GM12892 (cell line): ENCODE measurements around the gene RFFL.

Experiments used
- POLR2A ChIP-seq: IDR thresholded peaks from 2 replicates; pipeline ENCODE4 v1.6.1; 2011; ENCODE audit warnings: low read depth, low read length, control low read depth
- POLR2AphosphoS5 ChIP-seq: IDR thresholded peaks from 2 replicates; pipeline ENCODE4 v1.6.1; 2011; ENCODE audit warnings: low read depth, low read length, control low read depth

DNA sequence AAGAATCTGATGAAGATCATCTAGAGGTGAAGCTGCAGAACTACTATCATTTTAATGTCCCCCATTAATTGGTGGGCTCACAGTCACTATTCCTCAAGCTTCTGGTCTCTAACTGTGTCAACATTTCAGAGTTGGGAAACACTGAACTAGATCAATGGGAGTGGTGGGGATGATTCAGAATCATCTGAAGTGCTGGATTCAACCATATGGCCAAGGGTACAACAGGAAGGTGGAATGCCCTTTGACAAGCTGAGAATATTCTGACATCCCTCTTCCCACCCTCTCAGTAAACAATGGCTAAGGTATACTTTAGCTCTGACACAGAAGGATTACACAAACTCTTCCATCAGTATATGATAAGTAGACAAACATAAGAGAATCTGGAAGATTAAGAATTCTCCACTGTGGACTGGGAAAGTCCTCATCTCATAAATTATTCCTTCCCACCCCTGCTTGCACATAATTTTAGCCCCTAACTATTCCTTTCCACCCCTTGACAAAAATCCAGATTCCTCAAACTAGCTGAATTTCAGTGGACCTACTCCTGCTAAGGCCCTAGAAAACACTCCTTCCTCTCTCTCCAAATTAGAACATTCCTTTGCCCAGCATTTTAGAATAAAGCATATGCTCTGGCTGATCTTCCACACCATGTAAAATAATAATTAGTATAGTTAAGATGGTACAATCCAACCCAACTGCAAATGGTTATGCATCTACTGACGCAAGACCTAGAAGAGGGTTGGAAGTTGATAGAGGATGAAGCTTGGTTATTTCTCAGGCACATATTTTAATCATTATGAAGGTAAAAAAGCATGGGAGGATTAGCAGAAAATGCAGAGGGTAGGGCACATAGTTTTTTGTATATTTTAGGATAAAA is 16.3 kb upstream of the RFFL start:
- no peak for TF ChIP-seq POLR2A
- no peak for TF ChIP-seq POLR2AphosphoS5
